GM18868 (cell line): ENCODE measurements around the gene BLNK.
"Not testable (repeated sequence)": the region's sequence is repeated elsewhere in the genome, so short reads cannot be mapped to it uniquely, and the experiment has no call there.

ENCODE experiments used
- ATAC-seq: cut with Tn5 transposase; IDR thresholded peaks from one replicate; pipeline ENCODE4 v1.9.1; 2021; ENCODE audit warnings: mild to moderate bottlenecking, moderate library complexity; ENCODE audit not compliant: unreplicated experiment

Gene BLNK

GRCh38 chr10:96230527-96230926 is 40.8 kb downstream of the BLNK start:
- ATAC-seq = no peak

GRCh38 chr10:96229568-96230030 is 41.8 kb downstream of the BLNK start:
- ATAC-seq = peak; percentile 43

GRCh38 chr10:96228408-96228994 is 42.9 kb downstream of the BLNK start:
- ATAC-seq = no peak

GRCh38 chr10:96227206-96227605 is 44.2 kb downstream of the BLNK start:
- no peak for ATAC-seq

GRCh38 chr10:96225119-96225518 is 46.2 kb downstream of the BLNK start:
- ATAC-seq = no peak

- ATAC-seq = no peak
These were observed 48.5 kb downstream of the BLNK start for GRCh38 chr10:96222908-96223307.

GRCh38 chr10:96222441-96222840 is 48.9 kb downstream of the BLNK start:
- no peak for ATAC-seq

GRCh38 chr10:96218826-96219225 is 52.5 kb downstream of the BLNK start:
- no peak for ATAC-seq

GRCh38 chr10:96217711-96218110 is 53.7 kb downstream of the BLNK start:
- ATAC-seq = no peak

GRCh38 chr10:96216775-96217174 is 54.6 kb downstream of the BLNK start:
- no peak for ATAC-seq

GRCh38 chr10:96212911-96213310 is 58.5 kb downstream of the BLNK start:
- no peak for ATAC-seq

- no peak for ATAC-seq
These were observed 59.6 kb downstream of the BLNK start for GRCh38 chr10:96211764-96212163.

- ATAC-seq = no peak
These were observed 62.4 kb downstream of the BLNK start for GRCh38 chr10:96208946-96209345.

- peak; percentile 81 for ATAC-seq
These were observed 63.1 kb downstream of the BLNK start for GRCh38 chr10:96208271-96208670.

GRCh38 chr10:96205580-96205979 is 65.8 kb downstream of the BLNK start:
- ATAC-seq = no peak

- no peak for ATAC-seq
These were observed 69.8 kb downstream of the BLNK start for GRCh38 chr10:96201525-96201924.

- not testable (repeated sequence) for ATAC-seq
These were observed 81.9 kb downstream of the BLNK start for GRCh38 chr10:96189505-96189904.

GRCh38 chr10:96188916-96189315 is 82.5 kb downstream of the BLNK start:
- ATAC-seq = no peak

GRCh38 chr10:96188421-96188820 is 82.9 kb downstream of the BLNK start:
- ATAC-seq = no peak

GRCh38 chr10:96176985-96177384 is 94.4 kb downstream of the BLNK start:
- no peak for ATAC-seq

- no peak for ATAC-seq
These were observed 98.7 kb downstream of the BLNK start for GRCh38 chr10:96172666-96173065.

- no peak for ATAC-seq
These were observed 101.1 kb downstream of the BLNK start for GRCh38 chr10:96170230-96170629.

- no peak for ATAC-seq
These were observed 102.8 kb downstream of the BLNK start for GRCh38 chr10:96168546-96168945.
